Posterior cingulate gyrus (tissue), 11 donors: ENCODE results near the gene GPRIN2.
"Not testable (repeated sequence)": the region's sequence is repeated elsewhere in the genome, so short reads cannot be mapped to it uniquely, and the experiment has no call there.

Experiments
- DNase-seq, 10 donors: peaks; one replicate each; pipeline versions ENCODE4 v3.0.0 to v3.0.0-alpha.2; 2020 to 2021; ENCODE audit warnings: mixed read lengths in 3 of 10
- intact Hi-C: fragments of 100-400 bp; cut with DNase I; formaldehyde crosslinking; loops from one replicate; pipeline ENCODE4 v1.15.1; 2023

GPRIN2 gene

DNA sequence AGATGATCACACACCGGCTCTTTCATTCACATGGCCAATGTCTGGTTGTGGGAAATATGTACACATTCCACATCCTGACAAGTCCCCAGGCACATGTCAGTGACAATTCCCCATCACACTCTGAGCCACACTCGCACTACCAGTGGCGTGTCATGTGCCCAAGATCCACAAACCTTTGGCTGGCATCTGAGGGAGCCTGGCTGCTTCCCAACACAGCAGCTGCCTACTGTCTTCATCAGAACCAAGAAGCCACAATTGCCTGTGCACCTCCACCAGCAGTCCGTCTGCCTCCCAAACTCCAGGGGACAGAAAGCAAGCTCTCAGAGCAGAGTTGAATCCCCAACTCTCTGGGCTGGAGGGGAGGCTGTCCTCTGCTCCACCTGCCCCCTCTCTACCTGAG is 16.3 kb upstream of the GPRIN2 start:
- DNase-seq = peak in 2 of 10 donors; percentile 27 to 68
- intact Hi-C loops = not testable (repeated sequence)

GRCh38 chr10:46570655-46571054 is 14.2 kb upstream of the GPRIN2 start:
- DNase-seq, intact Hi-C loops: not testable (repeated sequence)

DNA sequence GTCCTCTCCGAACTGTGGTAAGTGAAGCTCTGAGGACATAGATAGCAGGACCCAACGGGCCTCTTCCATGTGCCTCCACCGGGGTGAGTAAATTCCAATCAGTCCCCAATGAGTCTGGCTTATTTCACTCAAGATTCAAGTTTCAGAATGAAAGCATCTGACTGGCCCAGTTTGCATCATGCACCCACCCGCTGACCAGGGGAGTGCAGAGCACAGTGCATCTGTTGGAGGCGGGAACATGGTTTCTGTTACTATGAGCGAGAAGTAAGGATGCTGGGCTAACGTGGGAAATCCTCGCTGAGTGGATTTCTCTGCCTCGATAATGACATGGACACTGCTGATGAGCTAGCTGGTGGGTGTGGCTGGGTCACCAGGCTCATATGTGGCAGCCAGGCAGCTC is 10.7 kb upstream of the GPRIN2 start:
- intact Hi-C loops = not testable (repeated sequence)
- peak in 3 of 10 donors; percentile 4 to 44 (median 40) for DNase-seq

- peak; percentile 24 to 96 (median 68) for DNase-seq
- intact Hi-C loops = not testable (repeated sequence)
Observed at GRCh38 chr10:46565591-46566332, 9.3 kb upstream of the GPRIN2 start.

DNA sequence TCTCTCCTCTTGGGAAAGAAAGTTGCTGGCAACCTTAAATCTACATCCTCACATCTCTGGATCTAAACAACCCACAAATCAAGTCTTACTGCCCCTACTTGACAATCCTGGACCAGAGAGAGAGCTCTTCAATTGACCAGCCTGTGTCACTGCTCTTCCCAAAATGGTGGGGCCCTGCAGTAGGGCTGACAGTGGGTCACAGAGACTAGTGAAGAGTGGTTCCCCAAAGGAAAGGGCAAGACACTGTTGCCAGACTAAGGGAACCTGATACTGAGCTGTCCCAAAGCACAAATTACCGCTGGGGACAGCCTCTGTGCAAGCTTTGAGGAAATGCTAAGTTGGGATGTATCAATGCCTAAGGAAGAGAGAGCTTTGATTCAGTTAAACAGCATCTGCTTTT is 4.5 kb upstream of the GPRIN2 start:
- peak in 1 of 10 donors; percentile 46 for DNase-seq
- intact Hi-C loops = no loop called here

DNA sequence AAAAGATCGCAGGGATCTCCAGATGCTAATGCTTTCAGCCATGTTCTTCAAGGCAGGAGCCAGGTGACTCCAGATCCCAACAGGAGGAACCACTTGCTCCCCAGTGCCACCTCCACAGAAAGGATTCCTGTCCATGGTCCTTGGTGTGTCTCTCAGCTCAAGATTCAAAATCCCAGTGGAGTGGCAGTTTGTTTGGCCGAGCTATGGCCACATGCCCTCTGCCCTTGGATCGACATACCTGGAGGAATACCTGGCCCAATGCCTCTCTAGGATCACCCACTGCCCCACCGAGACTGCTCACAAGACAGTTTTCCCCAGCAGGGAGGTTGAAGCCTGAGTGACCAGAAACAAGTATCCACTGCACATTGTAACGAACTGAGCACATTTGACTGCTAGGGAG is 3.9 kb upstream of the GPRIN2 start:
- DNase-seq = peak in 7 of 10 donors; percentile 2 to 82 (median 13)

DNA sequence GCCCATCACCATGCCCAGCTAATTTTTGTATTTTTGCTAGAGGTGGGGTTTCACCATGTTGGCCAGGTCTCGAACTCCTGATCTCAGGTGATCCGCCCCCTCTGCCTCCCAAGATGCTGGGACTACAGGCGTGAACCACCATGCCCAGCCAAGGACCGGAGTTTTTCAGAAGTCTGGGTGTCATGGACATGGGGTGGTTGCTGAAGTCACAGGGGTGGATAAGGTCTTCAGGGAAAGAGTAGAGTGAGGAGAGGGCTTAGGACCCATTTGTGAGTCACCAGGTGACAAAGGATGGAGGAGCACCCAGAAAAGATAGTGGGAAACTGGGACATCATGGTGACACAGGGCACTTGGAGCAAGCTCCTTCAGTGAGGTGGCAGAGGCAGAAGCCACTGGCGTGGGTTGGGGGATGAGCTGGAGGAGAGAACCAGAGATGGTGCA is 2.8 kb upstream of the GPRIN2 start:
- intact Hi-C loops = no loop called here
- DNase-seq = peak in 8 of 10 donors; percentile 1 to 72 (median 22)

More for the DNA sequence above, 3.9 kb upstream of the GPRIN2 start:
- intact Hi-C loops = no loop called here

- intact Hi-C loops = no loop called here
Observed at GRCh38 chr10:46558392-46559185, 2.1 kb upstream of the GPRIN2 start.

DNA sequence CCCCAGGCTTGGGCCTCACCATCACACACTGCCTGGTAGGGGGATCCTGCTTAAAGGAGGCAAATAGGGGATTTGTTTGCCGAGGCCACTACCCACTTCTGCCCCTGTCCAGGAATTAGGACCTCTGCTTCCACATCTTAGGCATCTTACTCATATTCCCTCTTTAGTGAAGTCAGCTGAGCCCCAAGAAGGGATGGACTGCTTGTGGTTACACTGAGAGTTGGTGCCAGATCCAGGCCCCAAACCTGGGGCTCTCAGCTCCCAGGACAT is 1.6 kb upstream of the GPRIN2 start:
- intact Hi-C loops = no loop called here
- no peak for DNase-seq

More at GRCh38 chr10:46558392-46559185, 2.1 kb upstream of the GPRIN2 start:
- peak in 9 of 10 donors; percentile 1 to 82 (median 14) for DNase-seq

GRCh38 chr10:46557319-46558121 is 1.1 kb upstream of the GPRIN2 start:
- DNase-seq = peak; percentile 1 to 92 (median 15)
- intact Hi-C loops = no loop called here

GRCh38 chr10:46555713-46556514 is 544 bp downstream of the GPRIN2 start:
- intact Hi-C loops = no loop called here
- DNase-seq = peak; percentile 2 to 89 (median 16)

GRCh38 chr10:46555366-46555712 is 1.1 kb downstream of the GPRIN2 start:
- DNase-seq = peak in 3 of 10 donors; percentile 6 to 71 (median 13)
- intact Hi-C loops = no loop called here

GRCh38 chr10:46554166-46554781 is 2.2 kb downstream of the GPRIN2 start:
- intact Hi-C loops = no loop called here
- peak in 2 of 10 donors; percentile 67 to 81 for DNase-seq

GRCh38 chr10:46553238-46554049 is 3.0 kb downstream of the GPRIN2 start:
- intact Hi-C loops = no loop called here
- DNase-seq = peak in 9 of 10 donors; percentile 1 to 85 (median 17)

DNA sequence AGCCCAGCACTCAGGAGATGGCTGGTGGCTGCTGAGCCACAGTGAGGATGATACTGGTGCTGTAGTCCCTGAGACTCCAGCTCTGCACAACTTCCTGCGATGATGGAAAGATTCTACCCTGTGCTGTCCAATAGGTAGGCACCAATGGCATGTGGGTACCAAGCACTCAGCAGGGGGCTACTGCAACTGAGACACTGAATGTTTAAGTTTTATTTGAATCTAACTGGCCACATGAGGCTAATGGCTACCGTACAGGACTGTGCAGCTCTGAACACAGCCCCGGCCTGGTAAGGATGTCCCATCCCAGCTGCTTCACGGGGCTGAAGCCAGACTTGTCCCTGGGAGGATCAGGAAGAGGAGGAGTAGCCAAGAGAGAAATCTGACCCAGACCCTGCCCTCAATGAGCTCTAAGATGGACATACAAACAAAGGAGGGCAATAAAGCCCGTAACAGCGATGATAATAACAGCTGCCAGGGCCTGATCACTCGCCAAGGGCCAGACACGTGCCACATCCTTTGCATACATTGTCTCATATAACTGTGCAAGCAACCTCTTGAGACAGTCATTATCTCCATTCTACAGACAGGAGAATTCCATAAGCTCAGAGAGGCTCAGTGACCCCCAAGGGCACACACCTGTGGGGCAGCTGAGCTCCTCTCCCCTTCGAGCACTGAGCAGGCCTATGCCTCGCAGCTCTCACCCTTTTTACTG is 3.8 kb downstream of the GPRIN2 start:
- intact Hi-C loops = no loop called here
- peak in 8 of 10 donors; percentile 3 to 81 (median 11) for DNase-seq

- intact Hi-C loops = no loop called here
- DNase-seq = peak in 9 of 10 donors; percentile 1 to 84 (median 12)
Observed at GRCh38 chr10:46551701-46552525, 4.5 kb downstream of the GPRIN2 start.
